Breast epithelium (tissue), 4 donors: ENCODE data around the gene RPS15. TPM values are rescaled to one million over a fixed set of nuclear protein-coding genes. Genes with fewer than 3 reads are reported as not detected.

Experiments
- DNase-seq, 2 donors: peaks; one replicate each; pipeline ENCODE4 v3.0.0-alpha.2; 2019; ENCODE audit warnings: low spot score in 2 of 2
- H3K27ac ChIP-seq, 2 donors: fragments of 200-600 bp; sonication (generic) in 1 of 2; one replicate each; pipeline ENCODE4 v1.5.1; 2016 to 2019; ENCODE audit warnings: mild to moderate bottlenecking in 1 of 2
- H3K27me3 ChIP-seq, 2 donors: fragments of 200-600 bp; sonication (generic) in 1 of 2; one replicate each; pipeline versions ENCODE4 v1.5.1 to v1.6.0; 2017 to 2019; ENCODE audit warnings: control low read depth in 1 of 2, mild to moderate bottlenecking in 1 of 2
- H3K36me3 ChIP-seq: fragments of 200-600 bp; one replicate; pipeline ENCODE4 v1.5.1; 2019
- H3K4me1 ChIP-seq, 2 donors: fragments of 200-600 bp; sonication (generic); one replicate each; pipeline ENCODE4 v1.5.1; 2016 to 2019; ENCODE audit warnings: control low read depth in 1 of 2
- H3K4me3 ChIP-seq, 3 donors: fragments of 200-600 bp; sonication (generic); 1 replicate in 2 of 3; 2 replicates in 1 of 3; pipeline ENCODE4 v1.5.1; 2016 to 2019; ENCODE audit warnings: mild to moderate bottlenecking in 3 of 3, moderate library complexity in 2 of 3
- H3K9me3 ChIP-seq, 2 donors: fragments of 200-600 bp; sonication (generic) in 1 of 2; one replicate each; pipeline ENCODE4 v1.5.1; 2016 to 2019; ENCODE audit warnings: control low read depth in 1 of 2
- CTCF ChIP-seq, 3 donors: fragments of 450-650 bp; IDR thresholded peaks; one replicate each; pipeline ENCODE4 v1.5.1; 2016 to 2017; ENCODE audit warnings: antibody characterized with exemption in 3 of 3, mild to moderate bottlenecking in 3 of 3, moderate library complexity in 3 of 3
- POLR2A ChIP-seq: fragments of 450-650 bp; IDR thresholded peaks from one replicate; pipeline ENCODE4 v1.6.1; 2016; ENCODE audit warnings: antibody characterized with exemption, mild to moderate bottlenecking, moderate library complexity
- POLR2AphosphoS5 ChIP-seq, 3 donors: sonication (generic); formaldehyde crosslinking; IDR thresholded peaks; one replicate each; pipeline ENCODE4 v1.6.1; 2017; ENCODE audit warnings: antibody characterized with exemption in 3 of 3
- intact Hi-C: fragments of 100-400 bp; cut with DNase I; formaldehyde crosslinking; loops from one replicate; pipeline ENCODE4 v1.15.1; 2023; ENCODE audit warnings: low total_unique reads
- total RNA-seq, 3 donors: library from RNA; depleted of rRNA; stranded (reverse); fragments of >200 nt; gene quantifications; one replicate each; pipeline ENCODE4 v1.1.0, GENCODE V29; 2016

RPS15 gene
- total RNA-seq: 1,000 to 10,000 TPM; 2,978 to 3,238 (median 2,982) TPM

- H3K27me3 ChIP-seq: no peaks in the 10 kb centered on the region
- H3K4me3 ChIP-seq: peak within 1 kb of the TSS; percentile 90 to 96 (median 94)
- intact Hi-C loops: no loop called here
- DNase-seq: peak; percentile 90 to 97
- H3K27ac ChIP-seq: peak within 1 kb of the TSS; percentile 95 to 97
- H3K4me1 ChIP-seq: peaks cover 6 to 15% of the 10 kb centered on the region in 2 donors
- no peaks in the 10 kb centered on the region for H3K9me3 ChIP-seq
- TF ChIP-seq CTCF (IDR thresholded peaks at IDR 0.05): peak; percentile 88 to 98 (median 90)
- TF ChIP-seq POLR2A: peak; percentile 86
- peak; percentile 98 to 99 (median 99) for TF ChIP-seq POLR2AphosphoS5 (IDR thresholded peaks at IDR 0.05)
- peaks cover 13% of the 10 kb centered on the region for H3K36me3 ChIP-seq
Measured at GRCh38 chr19:1438035-1438932, at the start of gene RPS15. Gene RPS15, plus strand, starts transcription at chr19:1438396. Its CDS starts 30 bp downstream, at chr19:1438426.

- Histone ChIP-seq H3K9me3 (no peaks in the 10 kb centered on the region), H3K4me3 (no peak overlapping the region), H3K27ac (no peak overlapping the region), H3K4me1 (peaks cover 5 to 8% of the 10 kb centered on the region in 2 donors), H3K36me3 (peaks cover 6% of the 10 kb centered on the region), H3K27me3 (no peaks in the 10 kb centered on the region)
- TF ChIP-seq POLR2AphosphoS5 (IDR thresholded peaks at IDR 0.05) (no peak), CTCF (IDR thresholded peaks at IDR 0.05) (no peak), POLR2A (no peak)
- no peak for DNase-seq
- intact Hi-C loops: no loop called here
Measured at GRCh38 chr19:1388637-1389026, 49.6 kb upstream of the RPS15 start.

GRCh38 chr19:1389033-1389940 is 48.9 kb upstream of the RPS15 start:
- intact Hi-C loops: no loop called here
- H3K36me3 ChIP-seq: peaks cover 6% of the 10 kb centered on the region
- no peak for DNase-seq
- H3K27me3 ChIP-seq: no peaks in the 10 kb centered on the region
- H3K9me3 ChIP-seq: no peaks in the 10 kb centered on the region
- TF ChIP-seq POLR2AphosphoS5 (IDR thresholded peaks at IDR 0.05) (no peak), CTCF (IDR thresholded peaks at IDR 0.05) (no peak), POLR2A (no peak)
- no peak overlapping the region for H3K4me3 ChIP-seq
- no peak overlapping the region for H3K27ac ChIP-seq
- H3K4me1 ChIP-seq: peaks cover 5 to 8% of the 10 kb centered on the region in 2 donors

GRCh38 chr19:1390890-1391423 is 47.2 kb upstream of the RPS15 start:
- intact Hi-C loops: no loop called here
- Histone ChIP-seq H3K36me3 (peaks cover 6% of the 10 kb centered on the region), H3K27me3 (no peaks in the 10 kb centered on the region)

More at GRCh38 chr19:1390890-1391423, 47.2 kb upstream of the RPS15 start:
- H3K27ac ChIP-seq: no peak overlapping the region
- no peak overlapping the region for H3K4me3 ChIP-seq
- TF ChIP-seq CTCF (IDR thresholded peaks at IDR 0.05): no peak
- no peak for TF ChIP-seq POLR2AphosphoS5 (IDR thresholded peaks at IDR 0.05)
- TF ChIP-seq POLR2A: no peak
- no peaks in the 10 kb centered on the region for H3K4me1 ChIP-seq
- H3K9me3 ChIP-seq: no peaks in the 10 kb centered on the region
- DNase-seq: no peak
